Ovary (tissue), 9 donors: Measurements from ENCODE around the gene MAPK13. TPM values are rescaled to one million over a fixed set of nuclear protein-coding genes. Genes with fewer than 3 reads are reported as not detected.

Source experiments
- DNase-seq, 5 donors: peaks; one replicate each; pipeline ENCODE4 v3.0.0-alpha.2; 2019 to 2020
- H3K27ac ChIP-seq, 2 donors: fragments of 200-600 bp; one replicate each; pipeline versions ENCODE4 v1.5.1 to v1.8.0; 2019 to 2022
- H3K27me3 ChIP-seq: fragments of 200-600 bp; one replicate; pipeline ENCODE4 v1.8.0; 2022
- H3K36me3 ChIP-seq: fragments of 200-600 bp; sonication (generic); one replicate; pipeline ENCODE4 v1.5.1; 2019
- H3K4me1 ChIP-seq: one replicate; pipeline ENCODE4 v1.8.1; 2013; ENCODE audit warnings: mild to moderate bottlenecking, moderate library complexity; ENCODE audit not compliant: insufficient read depth
- H3K4me3 ChIP-seq: fragments of 200-600 bp; sonication (generic); one replicate; pipeline ENCODE4 v1.5.1; 2017
- H3K9me3 ChIP-seq, 2 donors: fragments of 200-600 bp in 1 of 2; sonication (generic) in 1 of 2; one replicate each; pipeline versions ENCODE4 v1.5.1 to v1.8.1; 2013 to 2019; ENCODE audit warnings: mild to moderate bottlenecking in 1 of 2, moderate library complexity in 1 of 2
- CTCF ChIP-seq, 3 donors: fragments of 450-650 bp in 2 of 3; fragments of 200-600 bp in 1 of 3; IDR thresholded peaks; one replicate each; pipeline versions ENCODE4 v1.5.1 to v1.8.0; 2016 to 2022; ENCODE audit warnings: antibody characterized with exemption in 3 of 3, mild to moderate bottlenecking in 1 of 3
- EP300 ChIP-seq: sonication (generic); formaldehyde crosslinking; IDR thresholded peaks from one replicate; pipeline ENCODE4 v1.6.1; 2017; ENCODE audit warnings: antibody characterized with exemption
- POLR2A ChIP-seq: fragments of 450-650 bp; IDR thresholded peaks from one replicate; pipeline ENCODE4 v1.6.1; 2017; ENCODE audit warnings: antibody characterized with exemption, mild to moderate bottlenecking, moderate library complexity
- WGBS, 3 donors: extraction: QIAGEN DNeasy Blood & Tissue Kit in 1 of 3; methylation state at CpG; one replicate each; pipeline versions ENCODE4 v1.1.5 to v1.1.7; 2013 to 2017; 5-methylcytosine and 5-hydroxymethylcytosine counted together
- intact Hi-C, 4 donors: fragments of 100-400 bp; cut with DNase I; formaldehyde crosslinking; loops; one replicate each; pipeline versions ENCODE4 v1.11.0 to v1.15.1; 2022 to 2023
- polyA plus RNA-seq, 2 donors: library from polyadenylated mRNA; stranded (reverse); fragments of 200-250 nt in 1 of 2; fragments of 350-450 nt in 1 of 2; fragmentation: Illumina TruSeq in 1 of 2; extraction: RNeasy Lipid Tissue Mini Kit (QIAGEN cat#74804) in 1 of 2; gene quantifications; one replicate each; pipeline ENCODE4 v1.2.3, GENCODE V29; 2013 to 2014
- total RNA-seq, 7 donors: library from RNA; depleted of rRNA in 2 of 7; stranded (reverse); fragments of >200 nt in 2 of 7; fragmentation: NEBNext Ultra II Directional in 3 of 7; extraction: Animal tissue kit (Norgen Biotek cat#: 25700) in 3 of 7; gene quantifications; one replicate each; pipeline versions ENCODE4 v1.1.0 to v1.2.4, GENCODE V29; 2016 to 2023
- donor health status: DM: no; HTN: no; CAD: no; lungs with moderate emphysema.
- donor health status: DM: no; HTN: no; CAD: no.
- donor health status: Bipolar disorder and iron deficiency.
- donor health status: DM: yes; HTN: yes; CAD: no.
- donor health status: DM: no; HTN: no; CAD: no.
- donor health status: DM: yes; HTN: yes; CAD: no.

The MAPK13 gene
- total and polyA plus RNA-seq, 9 donors = 3.3 to 15.6 (median 6.2) TPM

GRCh38 chr6:36149476-36149875 lies 19.2 kb downstream of the MAPK13 start:
- H3K4me3 ChIP-seq = no peak overlapping the region
- H3K9me3 ChIP-seq = no peaks in the 10 kb centered on the region
- no peaks in the 10 kb centered on the region for H3K4me1 ChIP-seq
- peak overlapping the region in 1 of 2 donors; percentile 18 for H3K27ac ChIP-seq
- no peaks in the 10 kb centered on the region for H3K27me3 ChIP-seq
- no peak for TF ChIP-seq POLR2A
- intact Hi-C loops = no loop called here
- H3K36me3 ChIP-seq = no peaks in the 10 kb centered on the region
- DNase-seq = peak in 1 of 5 donors; percentile 36

GRCh38 chr6:36150283-36150682 lies 20.0 kb downstream of the MAPK13 start:
- peak overlapping the region in 1 of 2 donors; percentile 18 for H3K27ac ChIP-seq

GRCh38 chr6:36154286-36154685 lies 24.0 kb downstream of the MAPK13 start:
- DNase-seq = no peak
- TF ChIP-seq CTCF (IDR thresholded peaks at IDR 0.05) (no peak), POLR2A (no peak), EP300 (no peak)
- intact Hi-C loops = no loop called here
- 96 to 97% (median 96%) methylated on average over 2 of the region's 2 CpGs for WGBS, 3 donors
- Histone ChIP-seq H3K27me3 (no peaks in the 10 kb centered on the region), H3K4me1 (no peaks in the 10 kb centered on the region), H3K27ac (no peak overlapping the region), H3K4me3 (no peak overlapping the region), H3K9me3 (no peaks in the 10 kb centered on the region), H3K36me3 (no peaks in the 10 kb centered on the region)

More at GRCh38 chr6:36150283-36150682, 20.0 kb downstream of the MAPK13 start:
- no peaks in the 10 kb centered on the region for H3K9me3 ChIP-seq
- no peaks in the 10 kb centered on the region for H3K4me1 ChIP-seq
- H3K27me3 ChIP-seq = no peaks in the 10 kb centered on the region
- H3K36me3 ChIP-seq = no peaks in the 10 kb centered on the region
- intact Hi-C loops = no loop called here
- TF ChIP-seq EP300 = peak; percentile 71
- TF ChIP-seq CTCF (IDR thresholded peaks at IDR 0.05) = no peak
- DNase-seq = no peak
- no peak overlapping the region for H3K4me3 ChIP-seq
- WGBS, 3 donors = 52 to 60% (median 55%) methylated on average over 3 of the region's 3 CpGs

GRCh38 chr6:36155662-36156061 lies 25.3 kb downstream of the MAPK13 start:
- Histone ChIP-seq H3K27ac (no peak overlapping the region), H3K27me3 (no peaks in the 10 kb centered on the region), H3K36me3 (no peaks in the 10 kb centered on the region), H3K4me3 (no peak overlapping the region), H3K4me1 (no peaks in the 10 kb centered on the region), H3K9me3 (peaks cover 0 to 3% of the 10 kb centered on the region in 2 donors)
- DNase-seq = no peak
- intact Hi-C loops = no loop called here
- WGBS, 3 donors = 93 to 97% (median 95%) methylated on average over 2 of the region's 2 CpGs
- TF ChIP-seq CTCF (IDR thresholded peaks at IDR 0.05) (no peak), POLR2A (no peak), EP300 (no peak)

GRCh38 chr6:36160147-36160760 lies 29.9 kb downstream of the MAPK13 start:
- H3K4me1 ChIP-seq = no peaks in the 10 kb centered on the region
- no peaks in the 10 kb centered on the region for H3K36me3 ChIP-seq
- no peak overlapping the region for H3K4me3 ChIP-seq
- no peak for DNase-seq
- no peaks in the 10 kb centered on the region for H3K27me3 ChIP-seq
- 94 to 98% (median 96%) methylated on average over 4 of the region's 4 CpGs for WGBS, 3 donors
- TF ChIP-seq EP300 (no peak), POLR2A (no peak), CTCF (IDR thresholded peaks at IDR 0.05) (no peak)
- intact Hi-C loops = no loop called here
- no peak overlapping the region for H3K27ac ChIP-seq
- H3K9me3 ChIP-seq = peaks cover 0 to 3% of the 10 kb centered on the region in 2 donors
